Smooth muscle cell of the brain vasculature (primary cell): ENCODE measurements around the gene CASP5.
"Not testable (repeated sequence)": the region's sequence is repeated elsewhere in the genome, so short reads cannot be mapped to it uniquely, and the experiment has no call there.

Experiments
- DNase-seq: peaks from one replicate; pipeline ENCODE4 v3.0.0-alpha.2; 2012; ENCODE audit warnings: low read depth, low spot score

The CASP5 gene

DNA sequence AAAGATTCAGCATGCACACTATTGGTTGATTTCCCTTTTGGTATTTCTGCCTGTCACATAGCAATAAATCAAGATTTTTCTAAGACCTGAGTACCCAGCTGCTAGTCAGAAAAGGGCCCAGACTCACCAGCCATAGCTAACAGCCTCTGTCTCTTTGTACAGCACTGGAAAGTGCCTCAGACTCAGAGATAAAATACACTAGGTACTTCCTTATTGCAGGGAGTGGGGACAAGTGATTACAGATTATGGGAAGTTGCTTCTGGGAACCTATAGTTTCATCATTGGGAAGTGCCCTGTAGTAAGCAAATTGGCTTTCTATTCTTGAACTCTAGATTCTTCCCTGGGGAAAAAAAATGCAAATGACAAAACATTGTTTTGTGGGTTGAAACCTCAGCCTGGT lies at the start of gene CASP5:
CASP5 (minus strand) TSS at position 166 of the 400 bp plus-strand sequence; CDS start at position 134, 32 bp downstream.
- no peak for DNase-seq

DNA sequence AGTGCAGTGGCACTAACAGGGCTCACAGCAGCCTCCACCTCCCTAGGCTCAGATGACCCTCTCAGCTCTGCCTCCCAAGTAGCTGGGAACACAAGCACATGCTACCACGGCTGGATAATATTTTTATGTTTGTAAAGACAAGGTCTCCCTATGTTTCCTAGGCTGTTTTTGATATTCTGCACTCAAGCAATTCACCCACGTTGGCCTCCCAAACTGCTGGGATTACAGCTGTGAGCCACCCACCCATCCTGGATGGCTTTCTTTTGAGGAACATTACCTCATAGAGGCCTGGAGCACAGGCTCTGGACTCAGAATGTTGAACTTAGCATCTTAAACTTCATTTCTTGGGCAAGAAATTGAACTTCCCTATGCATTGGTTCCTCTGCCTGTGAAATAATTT lies 49.1 kb upstream of the CASP5 start:
- not testable (repeated sequence) for DNase-seq

DNA sequence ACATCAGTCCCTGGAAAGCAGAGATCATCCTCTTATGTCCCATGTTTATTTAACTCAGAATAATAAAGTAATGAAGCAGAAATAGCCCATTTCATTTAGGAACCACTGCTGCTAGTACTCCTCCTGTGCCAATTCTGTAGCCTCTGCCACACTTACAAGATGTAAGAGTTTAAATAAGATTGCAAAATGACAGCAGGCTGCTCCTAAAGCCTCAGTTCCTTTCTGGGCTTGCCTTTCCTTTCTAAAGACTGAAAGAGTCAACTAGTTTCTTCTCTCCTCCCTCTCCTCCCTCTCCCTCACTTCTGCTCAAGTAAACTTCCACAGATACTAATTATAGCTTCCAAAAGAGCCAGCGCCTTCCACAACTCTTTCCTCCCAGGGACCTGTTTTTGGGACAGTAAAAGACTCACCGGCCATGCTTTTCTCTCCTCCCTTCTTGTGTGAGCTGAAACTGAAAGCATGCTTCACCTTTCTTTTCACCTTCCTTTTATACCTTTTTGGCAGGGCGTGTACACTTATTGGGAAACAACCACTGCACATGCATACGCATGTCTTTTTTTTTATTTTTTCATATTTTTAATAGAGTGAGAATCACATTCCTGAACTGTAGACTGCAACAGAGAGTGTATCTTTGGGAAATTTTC lies 48.2 kb upstream of the CASP5 start:
- no peak for DNase-seq

DNA sequence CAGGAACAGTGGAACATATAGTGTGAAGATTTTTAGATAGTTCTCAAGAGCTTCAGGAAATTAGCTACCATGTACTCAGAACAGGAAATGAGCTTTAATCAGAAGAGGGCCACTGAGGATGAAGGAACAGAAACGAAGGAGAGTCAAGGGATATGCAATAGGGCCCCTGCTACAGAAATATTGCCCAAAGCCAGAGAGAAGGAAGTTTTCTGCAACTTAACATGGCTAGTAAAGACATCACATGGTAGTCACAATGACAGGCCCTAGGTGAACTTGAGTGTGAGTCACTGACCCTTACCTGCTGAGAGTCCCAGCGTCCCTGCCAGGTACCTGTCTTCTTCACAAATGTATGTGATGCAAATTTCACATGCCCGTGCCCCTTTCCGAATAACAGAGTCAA lies 47.3 kb upstream of the CASP5 start:
- DNase-seq: no peak

DNA sequence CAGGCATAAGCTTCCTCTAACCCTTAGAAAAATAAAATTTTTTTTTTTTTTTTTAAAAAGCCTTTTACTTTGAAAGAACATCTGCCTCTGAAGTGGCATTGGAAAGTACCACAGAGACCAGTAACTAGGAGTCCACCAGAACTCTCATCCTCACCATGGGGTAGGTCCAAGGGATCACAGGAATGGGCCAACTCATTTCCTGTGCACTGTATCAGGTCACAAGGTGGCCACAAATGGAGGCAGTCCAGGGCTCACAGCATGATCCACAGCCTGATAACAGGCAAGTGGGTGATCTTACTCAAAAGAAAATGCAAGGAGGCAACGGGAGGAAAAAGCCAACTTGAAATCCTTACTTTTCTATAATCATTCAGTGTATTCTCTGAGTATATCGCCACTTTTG lies 46.8 kb upstream of the CASP5 start:
- not testable (repeated sequence) for DNase-seq

DNA sequence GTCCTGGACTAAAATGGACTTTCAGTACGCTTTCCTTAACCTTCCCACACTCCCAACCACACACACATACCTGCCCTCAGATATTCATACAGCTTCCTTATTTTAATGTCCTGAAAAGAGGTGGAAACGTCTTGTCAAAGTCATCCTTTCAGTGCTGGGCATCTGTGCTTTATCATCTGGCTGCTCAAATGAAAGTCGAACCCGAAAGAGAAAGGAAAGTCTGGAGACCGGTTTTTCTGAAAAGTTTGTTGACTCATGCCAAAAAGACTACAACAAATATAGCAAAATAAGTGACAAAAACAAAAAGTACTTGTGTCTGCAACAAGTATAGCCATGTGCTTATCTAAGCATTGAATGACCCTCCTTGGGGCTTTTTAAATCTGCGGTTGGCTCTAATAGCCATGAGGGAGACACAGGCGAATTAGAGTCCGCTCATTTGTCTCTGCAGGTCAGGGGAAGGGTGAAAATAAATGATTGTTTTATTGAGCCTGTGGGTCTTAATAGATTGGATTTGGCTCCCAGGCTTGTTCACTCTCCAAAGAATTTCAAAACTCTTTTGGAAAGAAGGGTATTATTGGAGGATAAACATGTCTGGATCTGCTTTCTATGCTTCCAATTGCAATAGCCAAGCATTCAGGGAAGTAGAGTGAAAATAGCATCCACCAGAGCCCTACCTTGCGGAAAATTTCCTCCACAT lies 40.4 kb upstream of the CASP5 start:
- not testable (repeated sequence) for DNase-seq

DNA sequence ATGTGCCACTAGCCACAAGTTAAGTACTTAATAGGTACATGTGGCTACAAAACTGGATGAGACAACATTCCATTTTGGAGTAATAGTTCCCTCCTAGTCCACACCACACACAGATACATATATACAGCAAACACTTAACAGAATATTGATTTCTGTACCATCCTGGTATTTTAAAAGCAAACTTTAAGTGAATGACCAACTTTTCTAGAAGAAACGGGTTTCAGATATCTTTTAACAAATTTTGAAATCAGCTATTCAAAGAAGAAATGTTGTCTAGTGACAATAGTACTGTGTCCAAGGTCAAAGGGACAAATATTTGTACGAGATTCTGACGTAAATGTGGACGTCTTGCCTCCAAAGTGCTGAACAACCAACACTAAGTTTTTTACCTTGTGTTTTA lies 34.5 kb upstream of the CASP5 start:
- no peak for DNase-seq

DNA sequence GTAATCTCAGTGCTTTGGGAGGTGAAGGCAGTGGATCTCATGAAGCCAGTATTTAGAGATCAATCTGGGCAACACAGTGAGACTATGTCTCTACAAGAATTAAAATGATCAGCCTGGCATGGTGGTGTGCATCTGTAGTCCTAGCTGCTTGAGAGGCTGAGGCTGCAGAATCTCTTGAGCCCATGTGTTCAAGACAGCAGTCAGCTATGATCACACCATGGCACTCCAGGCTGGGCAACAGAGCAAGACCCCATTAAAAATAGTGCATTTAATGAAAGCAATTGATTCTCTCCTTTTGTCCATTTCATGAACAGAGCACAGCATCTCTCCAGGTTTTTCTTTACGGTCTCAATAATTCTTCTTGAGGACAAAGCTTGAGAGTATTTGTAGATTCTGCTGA lies 33.5 kb upstream of the CASP5 start:
- no peak for DNase-seq

DNA sequence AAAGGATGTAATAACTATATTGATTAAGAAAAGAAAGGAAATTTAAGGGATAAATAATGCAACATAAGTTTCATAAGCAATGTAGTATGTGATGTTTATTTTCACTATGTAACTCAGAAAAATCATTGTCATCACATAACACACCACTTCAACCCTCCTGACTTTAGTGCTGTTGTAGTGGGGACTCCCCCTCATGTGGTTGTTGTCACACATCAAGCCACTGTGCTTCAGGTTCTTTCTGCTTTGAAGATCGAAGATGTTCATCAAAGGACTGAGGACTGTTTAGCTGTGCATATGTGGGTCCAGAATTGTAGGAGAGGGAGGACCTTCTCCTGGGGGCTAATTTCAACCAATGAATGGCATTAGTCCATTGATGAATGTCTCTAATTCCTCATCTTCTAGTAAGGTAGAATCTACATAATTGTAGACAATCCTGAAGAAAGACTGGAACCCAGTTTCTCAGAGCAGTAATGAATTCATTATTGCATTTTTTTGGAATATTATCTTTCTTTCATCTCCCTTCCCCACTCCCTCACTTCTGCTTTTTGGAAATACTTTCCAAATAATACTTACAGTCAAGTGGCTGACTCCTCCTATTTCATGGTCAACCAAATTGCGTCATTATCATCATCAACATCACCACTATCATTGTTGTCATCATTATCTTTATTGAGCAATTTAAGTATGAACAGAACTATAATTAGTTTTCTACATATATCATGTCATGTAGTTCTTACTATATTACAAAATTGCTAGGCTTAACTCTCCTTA lies 31.9 kb upstream of the CASP5 start:
- no peak for DNase-seq

DNA sequence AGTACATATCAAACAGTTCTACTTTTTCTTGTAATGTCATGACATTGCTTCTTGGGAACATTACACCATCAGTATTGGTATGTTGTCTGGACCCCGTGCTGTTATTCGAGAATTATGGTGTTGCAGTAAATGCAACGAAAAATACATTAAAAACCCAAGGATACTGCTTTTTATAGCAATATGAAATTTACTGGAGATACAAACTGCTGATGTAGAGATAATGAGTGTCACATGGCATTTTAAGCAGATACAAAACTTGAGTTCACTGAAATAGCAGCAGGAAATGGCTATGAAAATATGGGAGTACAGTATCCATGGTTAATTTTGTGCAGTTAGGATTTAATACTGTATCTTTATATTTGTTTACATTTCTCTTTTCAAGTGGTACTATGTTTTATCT lies 29.5 kb upstream of the CASP5 start:
- no peak for DNase-seq

DNA sequence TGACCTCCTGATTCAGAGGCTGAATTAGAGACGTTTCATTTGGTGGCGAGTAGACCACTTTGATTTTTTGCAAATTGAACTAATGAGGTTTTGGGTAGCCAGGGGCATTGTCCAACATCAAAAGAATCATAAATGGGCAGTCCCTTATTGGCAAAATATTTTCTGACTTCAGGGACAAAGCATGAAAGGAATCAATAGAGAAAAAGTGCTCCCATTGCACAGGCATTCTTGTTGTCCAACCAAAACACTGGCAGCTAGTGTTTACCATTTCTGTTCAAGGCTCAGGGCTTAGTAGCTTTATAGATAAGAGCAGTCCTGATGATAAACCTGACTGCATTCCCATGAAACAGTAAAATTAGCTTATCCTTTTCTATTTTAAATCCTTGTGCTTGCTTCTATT lies 28.6 kb upstream of the CASP5 start:
- no peak for DNase-seq

DNA sequence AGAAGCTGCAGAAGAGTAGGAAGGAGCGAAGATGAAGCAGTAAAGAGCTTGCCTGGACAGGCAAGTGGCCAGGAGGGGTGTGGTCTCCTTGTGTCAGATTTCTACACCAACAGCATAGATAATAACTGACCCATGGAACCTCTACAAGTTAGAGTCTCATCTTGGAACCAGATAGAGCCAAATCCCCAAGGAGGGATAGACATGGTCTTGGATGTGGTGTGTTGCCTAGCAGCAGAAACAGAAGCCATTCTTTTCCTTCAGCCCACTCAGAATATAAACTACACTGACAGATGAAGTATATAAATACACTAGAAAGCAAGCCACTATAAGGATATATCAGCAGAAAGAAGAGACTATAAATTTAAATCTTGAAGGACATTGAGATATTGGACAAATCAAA lies 26.5 kb upstream of the CASP5 start:
- DNase-seq: no peak

DNA sequence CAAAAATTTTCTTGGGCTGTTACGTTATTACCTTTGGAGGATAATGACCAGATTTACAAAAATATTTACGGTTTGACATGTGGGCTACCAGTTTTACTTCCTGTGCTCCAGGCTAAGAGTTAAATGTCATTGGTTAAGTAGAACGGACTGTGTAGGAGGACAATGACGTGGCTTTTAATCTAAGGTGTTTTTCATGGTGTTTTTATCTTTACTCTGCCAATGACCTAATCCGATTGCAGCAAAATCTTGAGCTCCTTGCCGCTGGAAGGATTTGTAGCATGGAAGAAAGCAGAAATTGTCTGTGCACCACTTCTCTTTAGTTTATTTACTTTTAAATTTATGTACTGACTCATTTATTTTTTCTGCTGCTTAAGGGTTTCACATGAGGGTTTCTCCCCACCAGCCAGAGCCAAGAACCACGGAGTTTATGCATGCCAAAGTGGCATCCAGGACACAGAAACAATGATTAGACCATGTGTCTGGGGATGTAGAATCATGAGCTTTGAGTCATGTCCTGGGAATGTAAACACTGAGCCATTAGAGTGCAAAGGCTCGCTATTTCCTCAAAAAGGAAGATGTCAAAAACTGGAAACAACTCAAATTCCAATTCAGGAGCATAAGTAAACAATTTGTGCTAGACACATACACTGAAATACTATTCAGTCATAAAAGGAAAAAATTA lies 24.1 kb upstream of the CASP5 start:
- peak; percentile 89 for DNase-seq

DNA sequence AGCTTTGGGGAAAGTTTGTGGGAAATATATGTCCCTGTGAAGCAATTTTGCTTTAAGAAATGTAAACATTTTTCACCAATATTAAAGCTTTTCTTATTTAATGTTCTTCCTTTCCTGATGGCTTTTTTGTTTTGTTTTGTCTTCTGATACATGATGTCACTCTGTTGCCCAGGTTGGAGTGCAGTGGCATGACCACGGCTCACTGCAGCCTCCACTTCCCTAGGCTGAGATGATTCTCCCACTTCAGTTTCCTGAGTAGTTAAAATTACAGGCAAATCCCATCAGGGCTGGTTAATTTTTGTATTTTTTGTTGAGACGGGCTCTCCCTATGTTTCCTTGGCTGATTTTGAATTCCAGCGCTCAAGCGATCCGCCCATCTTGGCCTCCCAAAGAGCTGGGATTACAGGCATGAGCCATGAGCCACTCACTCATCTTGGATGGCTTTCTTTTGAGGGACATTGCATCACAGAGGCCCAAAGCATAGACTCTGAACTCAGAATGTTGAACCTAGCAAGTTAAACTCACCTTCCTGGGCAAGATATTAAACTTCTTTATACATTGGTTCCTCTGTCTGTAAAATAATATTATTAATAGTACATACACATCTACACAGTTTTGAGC lies 22.8 kb upstream of the CASP5 start:
- no peak for DNase-seq

DNA sequence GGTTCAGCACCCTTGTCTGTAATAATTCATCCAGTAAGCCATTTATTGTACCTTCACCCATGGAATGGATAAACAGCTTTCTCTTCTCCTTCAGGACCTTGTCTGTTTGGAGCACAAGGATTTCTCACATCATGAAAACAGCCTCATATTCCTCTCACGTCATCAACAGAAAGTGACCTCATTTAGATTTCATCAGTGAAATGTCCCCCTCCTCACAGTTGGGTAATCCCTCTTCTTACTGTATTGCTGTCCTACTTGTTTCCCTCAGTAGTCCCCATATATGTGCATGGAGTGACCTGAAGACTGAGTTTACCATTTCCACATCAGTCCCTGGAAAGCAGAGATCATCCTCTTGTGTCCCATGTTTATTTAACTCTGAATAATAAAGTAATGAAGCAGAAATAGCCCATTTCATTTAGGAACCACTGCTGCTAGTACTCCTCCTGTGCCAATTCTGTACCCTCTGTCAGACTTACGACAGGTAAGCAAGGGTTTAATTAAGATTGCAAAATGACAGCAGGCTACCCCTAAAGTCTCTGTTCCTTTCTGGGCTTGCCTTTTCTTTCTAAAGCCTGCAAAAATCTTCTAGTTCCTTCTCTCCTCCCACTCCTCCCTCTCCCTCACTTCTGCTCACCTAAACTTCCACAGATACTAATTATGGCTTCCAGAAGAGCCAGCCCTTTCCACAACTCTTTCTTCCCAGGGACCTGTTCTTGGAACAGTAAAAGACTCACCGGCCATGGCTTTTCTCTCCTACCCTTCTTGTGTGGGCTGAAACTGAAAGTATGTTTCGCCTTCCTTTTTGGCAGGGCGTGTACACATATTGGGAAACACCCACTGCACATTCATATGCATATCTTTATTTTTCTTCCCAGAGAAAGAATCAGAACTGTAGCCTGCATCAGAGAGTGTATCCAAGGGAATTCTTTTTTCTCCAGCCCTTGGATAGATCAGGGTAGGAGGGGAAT lies 21.9 kb upstream of the CASP5 start, which contains the start of gene CARD16:
CARD16 (minus strand) TSS at position 779 of the 968 bp plus-strand sequence; CDS start at position 741, 38 bp downstream.
- not testable (repeated sequence) for DNase-seq

DNA sequence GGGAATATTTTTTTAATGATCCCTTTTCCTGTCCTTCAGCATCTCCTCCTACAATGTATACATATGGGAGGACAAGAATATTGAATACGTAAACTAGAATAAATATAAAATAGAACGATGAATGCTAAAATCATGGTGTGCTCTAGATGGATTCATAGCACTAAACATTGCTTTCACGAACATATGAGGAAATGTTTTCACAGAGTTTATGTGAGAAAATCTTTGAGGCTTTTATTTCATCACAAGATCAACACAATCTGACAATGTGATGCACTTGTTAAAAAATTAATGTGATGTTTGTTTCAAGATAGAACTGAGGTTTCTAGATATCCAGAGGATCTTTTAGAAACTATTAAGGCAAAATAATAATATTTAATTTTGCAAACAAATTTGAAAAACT lies 19.2 kb upstream of the CASP5 start:
- no peak for DNase-seq

DNA sequence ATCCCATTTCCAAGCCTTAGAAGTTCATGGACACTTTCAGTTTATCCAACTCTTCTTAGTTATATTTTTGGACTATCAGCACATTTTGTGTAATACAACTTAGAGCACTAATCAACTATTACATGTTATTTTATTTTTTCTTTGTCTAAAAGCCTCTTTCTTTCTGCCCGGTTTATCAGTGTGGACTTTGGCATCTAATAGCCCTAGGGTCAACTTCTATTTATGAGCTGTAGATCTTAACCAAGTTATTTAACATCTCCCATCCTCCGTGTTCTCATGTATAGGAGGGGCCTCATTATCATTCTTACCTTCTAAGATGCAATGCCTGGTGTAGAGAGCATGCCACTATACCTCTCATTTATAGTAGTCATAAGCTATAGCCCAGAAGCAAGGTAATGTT lies 17.7 kb upstream of the CASP5 start:
- no peak for DNase-seq

DNA sequence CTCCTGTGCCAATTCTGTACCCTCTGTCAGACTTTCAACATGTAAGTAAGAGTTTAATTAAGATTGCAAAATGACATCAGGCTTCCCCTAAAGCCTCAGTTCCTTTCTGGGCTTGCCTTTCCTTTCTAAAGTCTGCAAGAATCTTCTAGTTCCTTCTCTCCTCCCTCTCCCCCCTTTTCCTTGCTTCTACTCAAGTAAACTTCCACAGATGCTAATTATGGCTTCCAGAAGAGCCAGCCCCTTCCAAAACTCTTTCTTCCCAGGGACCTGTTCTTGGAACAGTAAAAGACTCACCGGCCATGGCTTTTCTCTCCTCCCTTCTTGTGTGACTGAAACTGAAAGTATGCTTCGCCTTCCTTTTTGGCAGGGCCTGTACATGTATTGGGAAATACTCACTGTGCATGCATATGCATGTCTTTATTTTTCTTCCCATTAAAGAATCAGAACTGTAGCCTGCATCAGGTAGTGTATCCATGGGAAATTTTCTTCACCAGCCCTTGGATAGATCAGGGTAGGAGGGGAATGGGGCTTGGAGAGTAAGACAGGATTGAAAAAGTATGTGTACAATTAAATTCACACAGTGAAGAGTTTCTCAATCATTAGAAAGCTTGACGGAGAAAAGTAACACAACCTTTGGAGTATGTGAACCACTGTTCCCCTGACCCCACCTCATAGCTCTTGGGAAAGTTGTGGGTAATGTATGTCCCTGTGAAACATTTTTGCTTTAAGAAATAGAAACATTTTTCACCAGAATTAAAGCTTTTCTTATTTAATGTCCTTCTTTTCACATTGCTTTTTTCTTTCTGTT lies 12.0 kb upstream of the CASP5 start, which contains the start of gene CASP1:
CASP1 (minus strand) TSS at position 332 of the 808 bp plus-strand sequence; CDS start at position 301, 31 bp downstream.
- peak; percentile 20 for DNase-seq

DNA sequence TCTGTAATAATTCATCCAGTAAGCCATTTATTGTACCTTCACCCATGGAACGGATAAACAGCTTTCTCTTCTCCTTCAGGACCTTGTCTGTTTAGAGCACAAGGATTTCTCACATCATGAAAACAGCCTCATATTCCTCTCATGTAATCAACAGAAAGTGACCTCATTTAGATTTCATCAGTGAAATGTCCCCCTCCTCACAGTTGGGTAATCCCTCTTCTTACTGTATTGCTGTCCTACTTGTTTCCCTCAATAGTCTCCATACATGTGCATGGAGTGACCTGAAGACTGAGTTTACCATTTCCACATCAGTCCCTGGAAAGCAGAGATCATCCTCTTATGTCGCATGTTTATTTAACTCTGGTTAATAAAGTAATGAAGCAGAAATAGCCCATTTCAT lies 11.4 kb upstream of the CASP5 start:
- DNase-seq: not testable (repeated sequence)
